Right lobe of liver (tissue), 6 donors: ENCODE data around the gene BHLHE23. TPM values are rescaled to one million over a fixed set of nuclear protein-coding genes. Genes with fewer than 3 reads are reported as not detected.

Source experiments
- ATAC-seq, 4 donors: fragments of 200-7000 bp; cut with Tn5 transposase; one replicate each; pipeline ENCODE4 v1.9.1; 2020; ENCODE audit warnings: mild to moderate bottlenecking in 4 of 4, moderate library complexity in 4 of 4
- DNase-seq, 3 donors: peaks; one replicate each; pipeline ENCODE4 v3.0.0-alpha.2; 2020
- H3K27ac ChIP-seq, 3 donors: fragments of 200-600 bp; one replicate each; pipeline ENCODE4 v1.8.0; 2022
- H3K27me3 ChIP-seq, 2 donors: fragments of 200-600 bp; one replicate each; pipeline ENCODE4 v1.8.0; 2022
- H3K36me3 ChIP-seq, 4 donors: fragments of 200-600 bp; sonication (generic) in 1 of 4; one replicate each; pipeline versions ENCODE4 v1.5.1 to v1.8.0; 2017 to 2022; ENCODE audit warnings: control low read depth in 1 of 4
- H3K4me1 ChIP-seq, 4 donors: fragments of 200-600 bp; sonication (generic) in 1 of 4; one replicate each; pipeline versions ENCODE4 v1.5.1 to v1.8.0; 2017 to 2022; ENCODE audit warnings: control low read depth in 1 of 4
- H3K4me3 ChIP-seq, 3 donors: fragments of 200-600 bp; one replicate each; pipeline ENCODE4 v1.8.0; 2022
- H3K9me3 ChIP-seq, 4 donors: fragments of 200-600 bp; sonication (generic) in 1 of 4; one replicate each; pipeline versions ENCODE4 v1.5.1 to v1.8.0; 2017 to 2022; ENCODE audit warnings: control low read depth in 1 of 4
- CTCF ChIP-seq, 4 donors: fragments of 200-600 bp in 3 of 4; fragments of 450-650 bp in 1 of 4; IDR thresholded peaks; one replicate each; pipeline versions ENCODE4 v1.5.1 to v1.8.0; 2016 to 2022; ENCODE audit warnings: antibody characterized with exemption in 4 of 4, mild to moderate bottlenecking in 2 of 4
- POLR2A ChIP-seq: fragments of 450-650 bp; IDR thresholded peaks from one replicate; pipeline ENCODE4 v1.6.1; 2017; ENCODE audit warnings: antibody characterized with exemption, mild to moderate bottlenecking
- WGBS: methylation state at CpG from one replicate; pipeline ENCODE4 v1.1.6; 2018; ENCODE audit warnings: low coverage, low lambda C conversion rate; ENCODE audit not compliant: insufficient coverage; ENCODE audit errors: missing lambda C conversion rate; 5-methylcytosine and 5-hydroxymethylcytosine counted together
- intact Hi-C, 2 donors: fragments of 100-400 bp; cut with DNase I; formaldehyde crosslinking; loops; one replicate each; pipeline versions ENCODE4 v1.11.2 to v1.14.1; 2022
- total RNA-seq, 6 experiments: library from RNA; depleted of rRNA in 2 of 6; stranded (reverse); fragments of >200 nt in 2 of 6; fragmentation: NEBNext Ultra II Directional in 3 of 6; extraction: Animal tissue kit (Norgen Biotek cat#: 25700) in 3 of 6; gene quantifications; one replicate each; pipeline versions ENCODE4 v1.1.0 to v1.2.4, GENCODE V29; 2016 to 2023
- donor health status: DM: no; HTN: yes; CAD: no.
- donor health status: DM: no; HTN: no; CAD: no.
- donor health status: DM: no; HTN: no; CAD: no.
- donor health status: DM: no; HTN: yes; CAD: no.
- donor health status: DM: no; HTN: yes; CAD: no.

Gene BHLHE23
- total RNA-seq, 6 experiments from 2014 or later = not detected

DNA sequence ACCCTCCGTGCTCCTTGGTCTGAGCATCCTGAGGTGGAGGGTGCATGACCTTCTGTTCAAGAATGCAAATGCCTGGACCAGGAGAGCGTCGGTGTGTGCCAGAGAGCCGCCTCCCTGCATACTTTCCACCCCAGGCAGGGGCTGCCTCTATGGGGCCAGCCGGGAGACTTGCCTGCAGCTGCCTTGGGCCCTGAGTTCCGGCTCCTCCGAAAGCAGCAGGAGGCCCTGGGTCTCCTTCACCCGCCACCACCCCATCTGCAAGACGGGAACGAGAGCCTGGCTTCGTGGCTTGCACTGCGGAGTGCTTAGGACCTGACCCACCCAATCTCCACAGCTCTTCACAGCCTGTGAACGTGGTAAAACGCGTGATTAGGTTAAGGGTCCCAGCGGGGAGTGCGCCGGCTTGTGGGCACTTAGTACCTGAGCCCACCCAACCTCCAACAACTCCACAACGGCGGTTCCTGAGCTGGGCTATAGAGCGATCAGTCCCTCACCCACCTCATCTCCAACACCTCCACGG is 16.4 kb downstream of the BHLHE23 start:
- H3K4me3 ChIP-seq = no peak overlapping the region
- H3K9me3 ChIP-seq = no peaks in the 10 kb centered on the region
- H3K27ac ChIP-seq = no peak overlapping the region
- TF ChIP-seq CTCF (IDR thresholded peaks at IDR 0.05) = no peak
- no peak for TF ChIP-seq POLR2A
- H3K4me1 ChIP-seq = no peaks in the 10 kb centered on the region
- no peak for DNase-seq
- intact Hi-C loops = no loop called here
- H3K36me3 ChIP-seq = no peaks in the 10 kb centered on the region
- no CpG with 5 or more reads among the region's 22 CpGs for WGBS
- peak in 1 of 4 donors; percentile 7 for ATAC-seq
- no peaks in the 10 kb centered on the region for H3K27me3 ChIP-seq

DNA sequence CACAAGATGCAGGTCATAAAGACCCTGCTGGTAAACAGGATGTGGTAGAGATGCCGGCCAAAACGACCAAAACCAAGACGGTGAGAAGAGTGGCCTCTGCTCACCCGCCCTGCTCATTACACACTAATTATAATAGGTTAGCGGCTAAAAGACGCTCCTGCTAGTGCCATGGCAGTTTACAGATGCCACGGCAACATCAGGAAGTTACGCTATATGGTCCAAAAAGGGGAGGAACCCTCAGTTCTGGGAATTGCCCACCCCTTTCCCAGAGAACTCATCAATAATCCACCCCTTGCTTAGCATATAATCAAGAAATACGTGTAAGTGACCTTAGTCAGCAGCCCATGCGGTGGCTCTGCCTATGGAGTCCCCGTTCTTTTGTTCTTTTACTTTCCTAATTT is 17.6 kb downstream of the BHLHE23 start:
- H3K9me3 ChIP-seq = no peaks in the 10 kb centered on the region
- TF ChIP-seq POLR2A (no peak), CTCF (IDR thresholded peaks at IDR 0.05) (no peak)
- no peaks in the 10 kb centered on the region for H3K4me1 ChIP-seq
- no peak for DNase-seq
- intact Hi-C loops = no loop called here
- no peaks in the 10 kb centered on the region for H3K36me3 ChIP-seq
- no peak overlapping the region for H3K27ac ChIP-seq
- no peak for ATAC-seq
- no peak overlapping the region for H3K4me3 ChIP-seq
- 29% methylated on average over 8 of the region's 11 CpGs for WGBS
- no peaks in the 10 kb centered on the region for H3K27me3 ChIP-seq

- intact Hi-C loops = no loop called here
- Histone ChIP-seq H3K27ac (no peak overlapping the region), H3K4me3 (no peak overlapping the region), H3K36me3 (no peaks in the 10 kb centered on the region), H3K9me3 (no peaks in the 10 kb centered on the region), H3K27me3 (no peaks in the 10 kb centered on the region), H3K4me1 (no peaks in the 10 kb centered on the region)
- DNase-seq = no peak
- TF ChIP-seq CTCF (IDR thresholded peaks at IDR 0.05) (no peak), POLR2A (no peak)
- WGBS = 49% methylated on average over 7 of the region's 10 CpGs
- ATAC-seq = no peak
Observed at GRCh38 chr20:62987114-62987513, 19.6 kb downstream of the BHLHE23 start.

DNA sequence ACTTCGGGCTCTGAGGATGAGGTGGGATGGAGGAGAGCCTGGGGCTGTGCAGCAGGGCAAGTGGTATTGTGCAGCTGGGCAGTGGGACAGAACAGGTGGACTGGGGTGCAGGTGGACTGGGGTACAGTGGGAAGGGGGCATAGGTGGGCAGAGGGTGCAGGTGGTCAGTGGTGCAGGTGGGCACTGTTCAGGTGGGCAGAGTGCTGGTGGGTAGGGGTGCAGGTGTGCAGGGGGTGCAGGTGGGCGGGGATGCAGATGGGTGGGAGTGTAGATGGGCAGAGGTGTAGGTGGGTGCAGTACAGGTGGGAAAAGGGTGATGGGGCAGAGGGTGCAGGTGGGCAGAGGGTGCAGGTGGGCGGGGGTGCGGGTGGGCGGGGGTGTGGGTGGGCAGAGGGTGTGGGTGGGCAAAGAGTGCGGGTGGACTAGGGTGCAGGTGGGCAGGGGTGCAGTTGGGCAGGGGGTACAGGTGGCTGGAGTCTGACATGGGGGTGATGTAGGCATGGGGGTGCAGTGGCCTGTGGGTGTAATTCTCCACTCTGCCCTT is 20.4 kb downstream of the BHLHE23 start:
- Histone ChIP-seq H3K9me3 (no peaks in the 10 kb centered on the region), H3K27ac (no peak overlapping the region), H3K27me3 (no peaks in the 10 kb centered on the region), H3K36me3 (no peaks in the 10 kb centered on the region), H3K4me1 (no peaks in the 10 kb centered on the region), H3K4me3 (no peak overlapping the region)
- ATAC-seq = peak in 1 of 4 donors; percentile 19
- intact Hi-C loops = no loop called here
- DNase-seq = no peak
- 48% methylated on average over 6 of the region's 6 CpGs for WGBS
- TF ChIP-seq CTCF (IDR thresholded peaks at IDR 0.05) (no peak), POLR2A (no peak)

GRCh38 chr20:62985444-62985778 is 21.4 kb downstream of the BHLHE23 start:
- no peaks in the 10 kb centered on the region for H3K36me3 ChIP-seq
- 70% methylated on average over 4 of the region's 14 CpGs for WGBS
- no peaks in the 10 kb centered on the region for H3K9me3 ChIP-seq
- no peaks in the 10 kb centered on the region for H3K4me1 ChIP-seq
- H3K27me3 ChIP-seq = no peaks in the 10 kb centered on the region
- H3K4me3 ChIP-seq = no peak overlapping the region
- TF ChIP-seq CTCF (IDR thresholded peaks at IDR 0.05) (no peak), POLR2A (no peak)
- DNase-seq = no peak
- H3K27ac ChIP-seq = no peak overlapping the region
- ATAC-seq = no peak
- intact Hi-C loops = no loop called here
